Measurements from ENCODE around the gene CNTNAP4.

The CNTNAP4 gene

DNA sequence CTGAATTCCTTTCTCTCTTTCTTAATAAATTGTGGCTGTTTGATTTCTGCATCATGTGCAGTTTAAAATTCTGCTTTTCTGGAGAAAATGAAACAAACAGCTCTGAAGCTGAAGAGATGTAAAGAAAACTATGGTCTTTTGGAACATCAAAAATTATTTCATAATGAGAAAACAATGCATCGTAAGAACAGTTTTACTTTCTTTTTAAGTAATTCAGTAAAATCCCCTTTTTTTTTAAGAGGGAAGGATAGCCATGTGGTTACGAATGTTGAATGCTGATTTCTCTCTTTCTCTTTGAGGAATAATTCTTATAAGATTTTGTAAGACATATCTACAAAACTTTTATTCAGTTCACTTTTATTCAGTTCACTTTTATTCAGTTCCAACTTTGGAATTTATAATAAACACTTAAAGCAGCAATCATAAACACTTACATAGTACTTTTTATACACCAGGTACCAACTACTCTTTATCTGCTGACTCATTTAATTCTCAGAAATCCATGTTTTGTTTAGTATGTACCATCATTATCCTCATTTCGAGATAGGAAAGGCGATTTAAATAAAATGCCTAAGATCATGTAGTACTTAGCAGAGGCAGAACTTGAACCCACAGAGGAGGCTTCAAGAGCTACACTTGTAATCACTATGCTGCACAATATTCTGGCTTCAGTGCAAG is 26.6 kb downstream of the CNTNAP4 start:
- DNase-seq, result no peak

DNA sequence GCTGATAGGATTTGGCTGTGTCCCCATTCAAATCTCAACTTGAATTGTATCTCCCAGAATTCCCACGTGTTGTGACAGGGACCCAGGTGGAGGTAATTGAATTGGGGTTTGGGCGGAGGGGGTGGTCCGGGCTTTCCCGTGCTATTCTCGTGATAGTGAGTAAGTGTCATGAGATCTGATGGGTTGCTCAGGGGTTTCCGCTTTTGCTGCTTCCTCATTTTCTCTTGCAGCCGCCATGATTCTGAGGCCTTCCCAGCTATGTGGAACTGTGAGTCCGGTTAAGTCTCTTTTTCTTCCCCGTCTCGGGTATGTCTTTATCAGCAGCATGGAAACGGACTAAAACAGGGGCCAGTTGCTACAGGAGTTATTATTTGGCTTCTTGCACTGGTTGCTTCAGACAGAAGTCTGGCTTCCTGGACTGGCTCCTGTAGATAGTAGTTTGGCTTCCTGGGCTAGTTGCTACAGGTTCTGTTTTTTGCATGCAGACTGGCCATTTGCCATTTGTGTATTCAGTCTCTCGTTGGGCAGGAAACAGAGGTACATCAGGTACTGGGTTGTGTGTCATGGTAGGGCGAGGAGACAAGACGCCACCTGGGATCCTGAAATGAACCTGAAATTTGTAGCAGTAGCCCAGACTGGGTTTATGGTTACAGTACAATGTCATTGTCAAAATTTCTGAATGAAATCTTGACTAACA is 32.6 kb downstream of the CNTNAP4 start:
- DNase-seq, result no peak

DNA sequence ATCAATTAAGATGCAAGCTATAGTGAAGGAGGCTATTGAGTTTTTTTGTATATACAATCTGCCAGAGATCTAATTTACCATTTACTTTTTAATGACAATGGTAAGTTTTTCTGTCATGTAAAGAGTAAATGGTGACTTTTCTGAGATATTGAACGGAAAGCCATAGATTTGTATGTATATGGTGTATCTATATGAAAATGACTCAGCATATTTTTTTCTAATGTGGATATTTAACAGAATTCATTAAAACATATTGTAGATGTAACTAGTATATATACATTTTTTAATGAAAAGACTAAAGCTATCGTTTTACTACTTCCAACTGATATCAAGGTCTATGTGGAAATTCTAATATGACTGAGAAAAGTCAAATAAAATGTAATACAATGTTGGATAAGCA is 34.1 kb downstream of the CNTNAP4 start:
- no peak for DNase-seq

DNA sequence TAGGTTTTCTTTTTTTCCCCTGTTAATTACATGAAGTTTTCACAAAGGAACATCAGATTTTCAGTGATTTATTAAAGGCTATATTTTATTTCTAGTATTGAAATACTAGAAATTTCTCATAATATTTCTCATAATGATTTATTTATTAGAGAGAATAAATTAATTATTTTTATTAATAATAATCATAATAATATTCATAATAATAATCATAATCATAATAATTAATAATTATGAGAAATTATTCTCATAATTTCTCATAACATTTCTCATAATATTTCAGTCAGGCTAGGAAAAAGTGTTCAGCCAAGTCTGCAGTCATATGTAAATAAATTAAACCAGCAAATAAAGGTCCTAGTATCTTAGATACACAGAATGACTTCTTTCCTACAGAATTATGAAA is 41.4 kb downstream of the CNTNAP4 start:
- no peak for DNase-seq

DNA sequence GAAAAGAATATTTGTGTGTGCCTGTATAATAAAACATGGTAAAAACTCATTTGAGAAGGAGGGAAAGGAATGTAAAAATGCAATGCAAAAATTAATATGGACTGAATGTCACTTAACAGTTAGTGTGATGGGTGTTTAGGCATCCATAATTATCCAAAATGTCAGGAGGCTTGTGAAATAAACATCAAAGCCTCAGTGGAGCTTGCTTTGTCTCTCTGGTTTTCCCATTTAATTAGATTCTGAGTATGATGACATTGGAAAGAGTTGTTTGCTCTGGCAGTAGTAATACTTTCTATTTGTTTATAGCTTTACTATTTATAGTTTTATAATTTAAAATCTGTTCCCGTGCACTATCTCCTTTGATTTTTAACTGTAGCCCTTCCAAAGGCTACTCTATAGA is 51.9 kb downstream of the CNTNAP4 start:
- DNase-seq, result no peak

DNA sequence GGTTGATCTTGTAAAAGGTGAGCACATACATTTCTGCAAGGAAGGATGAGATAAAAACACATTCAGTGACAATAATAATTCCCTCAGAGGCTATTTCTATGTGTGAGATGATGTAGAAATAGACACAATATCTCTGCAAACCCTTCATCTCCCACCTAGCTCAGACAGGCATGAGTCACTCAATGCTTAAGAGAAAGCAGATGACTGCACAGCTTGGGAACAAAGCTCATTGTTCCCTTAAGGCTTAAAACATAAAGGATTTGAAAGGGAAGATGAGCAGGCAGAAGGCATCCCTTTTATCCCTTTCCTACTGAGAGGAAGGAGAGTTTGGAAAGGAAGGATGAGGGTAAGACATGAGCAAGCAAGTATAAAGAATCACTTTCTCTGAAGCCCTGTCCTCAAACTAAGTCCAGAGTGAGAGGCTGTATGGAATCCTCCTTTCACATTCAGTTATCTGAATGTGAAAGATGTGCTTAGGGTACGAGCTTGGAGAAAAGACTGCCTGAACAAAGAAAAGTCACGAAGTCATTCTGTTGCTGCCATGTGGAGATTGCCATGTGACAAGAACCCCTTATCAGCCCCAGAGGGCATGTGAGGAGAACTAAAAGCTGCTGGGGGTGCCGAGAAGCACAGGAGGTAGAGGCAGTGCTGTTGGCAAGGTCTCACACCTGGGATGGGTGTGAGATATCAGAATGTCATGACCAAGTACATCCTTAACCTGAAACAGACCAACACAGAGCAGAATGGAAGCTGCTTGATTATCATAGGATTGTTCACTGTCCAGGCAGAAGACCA is 58.2 kb downstream of the CNTNAP4 start:
- peak in 5 of 56 donors; percentile 2 to 44 (median 6) for DNase-seq

DNA sequence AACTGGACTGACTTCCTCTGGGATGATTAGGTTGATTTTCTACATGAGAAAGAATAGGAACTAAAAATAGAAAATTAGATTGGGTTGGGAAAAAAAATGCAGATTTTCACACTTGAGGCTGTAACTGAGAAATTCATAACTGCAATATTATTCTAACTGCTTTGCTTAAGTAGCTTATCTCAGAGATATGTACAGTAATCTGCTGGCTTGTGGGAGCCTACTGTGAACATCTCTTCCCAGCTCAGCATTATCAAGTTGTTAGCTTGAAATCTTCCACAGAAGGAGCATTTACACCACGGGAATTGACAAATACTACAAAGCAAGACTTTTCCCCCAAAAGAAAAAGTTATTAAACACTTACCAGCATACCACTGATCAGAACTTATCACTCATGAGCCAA is 58.9 kb downstream of the CNTNAP4 start:
- DNase-seq, result no peak

DNA sequence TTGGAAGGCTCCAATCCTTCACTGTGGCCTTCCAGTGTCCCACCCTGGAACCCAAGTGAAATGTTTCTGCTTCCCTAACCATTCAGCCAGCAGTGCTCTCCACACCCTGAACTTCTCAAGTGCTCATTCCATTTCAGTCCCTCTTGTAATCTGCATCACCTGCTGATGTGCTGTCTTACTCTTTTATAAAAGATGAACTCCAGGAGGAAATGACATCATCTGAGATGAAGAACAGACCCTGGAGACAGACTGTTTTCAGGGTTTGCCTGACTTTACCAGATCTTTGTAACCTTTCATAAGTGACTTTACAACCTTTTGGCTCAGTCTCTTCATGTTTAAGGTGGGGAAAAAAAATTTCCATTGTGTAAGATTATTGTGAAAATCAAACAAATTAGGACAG is 61.3 kb downstream of the CNTNAP4 start:
- DNase-seq, result no peak

DNA sequence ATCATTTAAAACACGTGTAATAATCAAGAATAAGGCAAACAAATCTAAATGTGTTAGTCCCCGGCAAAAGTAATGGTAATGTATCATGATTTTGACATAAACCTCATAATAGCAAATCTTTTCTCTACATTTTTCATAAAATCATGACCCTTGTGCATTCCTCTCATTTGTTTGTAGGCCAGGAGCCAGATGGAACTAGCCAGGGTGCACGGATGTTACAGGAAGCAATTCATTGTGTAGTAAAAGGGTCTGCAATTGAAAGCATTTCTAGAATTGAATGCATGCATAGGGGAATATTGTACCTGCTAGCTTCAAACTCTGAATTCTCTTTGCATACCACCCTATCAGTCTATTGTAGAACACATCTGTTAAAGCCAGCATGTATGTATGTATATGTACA is 66.6 kb downstream of the CNTNAP4 start:
- DNase-seq, result no peak

DNA sequence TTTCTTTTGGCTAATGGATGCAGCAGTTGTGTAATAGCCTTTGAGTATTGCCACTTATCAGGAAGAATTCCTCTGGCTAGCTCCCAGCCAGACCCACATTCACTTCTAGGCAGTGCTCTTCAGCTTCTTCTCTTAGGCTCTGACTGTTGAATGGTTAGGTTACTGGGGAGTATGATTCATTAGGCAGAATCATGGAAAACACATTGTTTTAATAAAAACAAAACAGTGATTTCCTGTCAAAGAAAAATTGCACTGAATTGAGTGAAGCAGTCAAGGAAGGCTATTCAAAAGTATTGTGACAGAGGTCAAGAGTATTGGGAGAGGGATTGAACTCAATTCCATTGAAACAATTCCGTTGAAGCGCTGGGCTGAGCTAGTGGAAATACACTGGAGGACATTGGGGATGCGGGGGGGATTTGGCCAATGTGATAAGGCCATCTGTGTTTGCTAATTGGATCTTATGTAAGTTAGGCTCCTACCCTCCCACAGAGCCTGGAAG is 68.0 kb downstream of the CNTNAP4 start:
- no peak for DNase-seq

DNA sequence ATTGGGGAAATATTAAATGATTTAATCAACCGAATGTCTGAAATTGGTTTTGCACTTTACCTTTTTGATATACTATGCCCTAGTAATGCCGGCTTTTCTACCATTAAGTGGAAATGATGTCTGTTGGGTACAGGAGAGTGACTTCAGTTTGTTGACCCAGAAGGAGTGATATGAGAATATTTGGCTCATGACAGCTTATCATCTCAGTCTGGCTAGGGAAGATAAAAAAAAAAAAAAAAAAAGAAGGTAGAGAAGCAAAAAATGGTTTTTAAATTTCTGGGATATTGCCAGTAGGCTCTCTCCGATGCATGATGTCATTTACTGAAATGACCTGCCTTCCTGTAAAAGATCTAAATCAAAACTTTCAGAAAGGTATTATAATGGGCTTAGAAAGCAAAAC is 69.0 kb downstream of the CNTNAP4 start:
- no peak for DNase-seq

DNA sequence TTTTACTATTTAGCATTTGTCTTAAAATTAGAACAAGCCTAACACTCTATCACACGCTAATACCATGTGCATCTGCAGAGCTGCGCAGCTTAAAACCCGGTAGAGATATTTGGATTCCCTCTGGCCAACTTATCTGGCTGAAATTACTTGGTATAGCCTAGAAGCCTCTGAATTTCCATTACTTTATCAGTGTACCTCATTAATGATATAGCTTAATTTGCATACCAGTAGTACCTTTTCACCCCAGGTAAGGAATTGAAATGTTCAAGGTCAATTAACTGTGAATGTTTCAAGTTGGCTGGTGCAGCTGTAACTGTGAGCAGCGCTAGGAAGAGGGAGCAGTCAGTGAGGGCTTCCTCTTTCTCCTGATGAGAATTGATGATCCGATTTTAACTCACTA is 74.2 kb downstream of the CNTNAP4 start:
- no peak for DNase-seq

DNA sequence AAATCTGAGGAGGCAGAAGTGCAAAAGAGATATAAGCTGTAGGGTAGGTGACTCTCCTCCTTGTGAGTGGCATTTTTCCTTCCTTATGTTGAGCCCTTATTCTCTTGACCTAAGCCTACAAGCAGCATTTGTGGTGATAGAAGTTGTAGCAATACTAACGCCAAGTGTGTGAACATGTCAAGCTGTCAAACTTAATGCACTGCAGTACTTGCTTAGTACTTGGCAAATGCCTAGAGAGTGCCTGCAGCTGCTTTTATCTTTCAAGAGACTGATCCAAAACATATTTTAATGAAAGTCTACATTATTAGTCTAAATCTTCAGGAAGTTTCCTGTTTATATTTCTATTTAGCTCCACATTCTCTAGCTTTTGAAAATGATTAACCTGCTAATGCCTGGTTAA is 83.2 kb downstream of the CNTNAP4 start:
- DNase-seq, result no peak

DNA sequence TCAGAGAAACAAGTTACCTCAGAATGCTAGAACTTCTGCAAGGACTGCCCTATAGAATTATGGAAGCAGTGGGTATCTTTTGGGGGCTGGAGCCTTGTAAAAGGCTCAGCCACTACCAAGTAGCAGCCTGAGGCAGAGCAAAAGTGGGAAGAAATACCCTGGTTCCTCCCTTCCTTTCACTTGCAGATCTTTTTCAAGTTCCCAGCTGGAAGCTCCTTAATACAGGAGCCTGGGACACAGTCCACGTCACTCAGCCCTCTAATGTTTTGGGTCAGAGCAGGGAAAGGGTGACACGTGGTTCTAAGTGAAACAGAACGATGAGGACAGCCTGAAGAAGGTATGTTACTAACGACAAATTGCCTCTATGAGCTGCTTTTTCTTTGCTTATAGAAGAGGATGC is 93.1 kb downstream of the CNTNAP4 start:
- no peak for DNase-seq

DNA sequence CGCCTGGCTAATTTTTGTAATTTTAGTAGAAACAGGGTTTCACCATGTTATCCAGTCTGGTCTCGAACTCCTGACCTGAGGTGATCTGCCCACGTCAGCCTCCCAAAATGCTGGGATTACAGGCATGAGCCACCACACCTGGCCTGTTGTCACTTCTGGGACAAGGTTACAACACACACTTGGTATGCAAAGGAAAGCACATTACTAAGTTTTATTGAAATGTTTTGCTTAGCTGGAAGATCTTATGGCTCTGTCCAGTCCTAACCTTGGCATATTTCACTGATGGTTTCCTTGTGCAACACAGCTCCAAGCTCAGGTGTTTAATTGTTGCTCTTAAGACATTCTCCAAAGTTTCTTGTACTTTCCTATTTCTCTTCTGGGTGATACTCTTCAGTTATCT is 94.2 kb downstream of the CNTNAP4 start:
- no peak for DNase-seq

DNA sequence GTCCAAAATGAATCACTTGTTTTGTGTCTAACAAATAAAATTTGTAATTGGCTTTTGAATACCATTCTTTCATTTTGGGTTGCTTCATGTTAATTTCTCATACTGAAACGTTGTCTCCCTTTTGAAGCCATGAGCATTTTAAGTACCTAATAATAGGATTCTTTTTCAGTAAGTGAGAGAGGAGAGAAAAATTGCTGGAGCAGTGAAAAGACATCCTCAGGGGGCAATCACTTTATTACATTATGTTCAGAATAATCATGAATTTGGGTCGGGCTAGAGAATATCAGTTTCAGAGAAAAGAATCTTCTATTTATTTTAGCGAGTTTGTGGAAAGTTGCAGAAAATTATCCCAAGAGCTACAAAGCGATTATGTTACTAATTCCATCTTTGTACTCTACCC is 96.8 kb downstream of the CNTNAP4 start:
- DNase-seq, result no peak

DNA sequence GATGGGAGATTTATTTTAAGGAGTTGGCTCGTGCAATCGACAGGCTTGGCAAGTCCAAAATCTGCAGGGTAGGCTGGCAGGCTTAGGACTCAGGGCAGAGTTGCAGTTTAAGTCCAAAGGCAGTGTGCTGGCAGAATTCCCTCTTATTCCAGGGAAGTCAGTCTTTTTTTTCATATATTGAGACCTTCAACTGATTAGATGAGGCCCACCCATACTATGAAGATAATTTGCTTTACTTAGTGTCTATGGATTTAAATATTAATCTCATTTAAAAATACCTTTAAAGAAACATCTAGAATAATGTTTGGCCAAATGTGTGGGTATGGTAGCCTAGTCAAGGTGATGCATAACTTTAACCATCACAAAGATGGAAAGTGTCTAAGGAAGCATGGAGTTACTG is 99.8 kb downstream of the CNTNAP4 start:
- DNase-seq, result no peak

DNA sequence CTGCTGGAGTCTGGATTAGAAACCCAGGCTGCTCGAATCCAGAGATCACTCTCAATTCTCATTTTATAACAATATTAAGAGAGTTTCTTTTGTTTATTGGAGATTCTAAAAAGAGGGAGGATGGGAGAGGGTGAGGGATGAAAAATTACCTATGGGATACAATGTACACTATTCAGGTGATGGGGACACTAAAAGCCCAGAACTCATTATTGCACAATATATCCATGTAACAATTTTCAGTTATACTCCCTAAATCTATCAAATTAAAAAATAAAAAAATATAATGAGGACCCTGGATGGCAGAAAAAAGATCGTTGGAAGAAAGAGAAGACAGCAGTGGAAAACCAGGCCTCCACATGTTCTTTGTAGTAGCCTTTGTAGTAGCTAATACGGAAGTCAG is 100.8 kb downstream of the CNTNAP4 start:
- DNase-seq, result no peak

DNA sequence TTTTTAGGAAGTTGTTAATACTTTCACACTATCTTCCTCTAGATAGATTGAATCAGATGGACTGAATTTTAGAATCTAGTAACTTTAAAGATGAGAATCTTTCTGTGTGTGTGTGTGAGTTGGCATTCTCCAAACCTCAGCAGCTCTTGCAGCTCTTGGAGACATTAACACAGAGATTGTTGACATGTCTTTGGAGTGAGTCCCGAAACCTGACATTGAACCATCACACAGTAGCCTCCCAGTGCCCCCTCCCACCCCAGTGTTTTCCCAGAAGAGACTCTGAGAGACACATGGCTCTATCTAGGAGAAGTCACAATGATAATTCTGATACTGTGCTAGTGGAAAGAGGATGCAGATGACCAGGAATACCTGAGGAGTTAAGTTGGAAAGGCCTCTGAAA is 103.9 kb downstream of the CNTNAP4 start:
- DNase-seq, result no peak

DNA sequence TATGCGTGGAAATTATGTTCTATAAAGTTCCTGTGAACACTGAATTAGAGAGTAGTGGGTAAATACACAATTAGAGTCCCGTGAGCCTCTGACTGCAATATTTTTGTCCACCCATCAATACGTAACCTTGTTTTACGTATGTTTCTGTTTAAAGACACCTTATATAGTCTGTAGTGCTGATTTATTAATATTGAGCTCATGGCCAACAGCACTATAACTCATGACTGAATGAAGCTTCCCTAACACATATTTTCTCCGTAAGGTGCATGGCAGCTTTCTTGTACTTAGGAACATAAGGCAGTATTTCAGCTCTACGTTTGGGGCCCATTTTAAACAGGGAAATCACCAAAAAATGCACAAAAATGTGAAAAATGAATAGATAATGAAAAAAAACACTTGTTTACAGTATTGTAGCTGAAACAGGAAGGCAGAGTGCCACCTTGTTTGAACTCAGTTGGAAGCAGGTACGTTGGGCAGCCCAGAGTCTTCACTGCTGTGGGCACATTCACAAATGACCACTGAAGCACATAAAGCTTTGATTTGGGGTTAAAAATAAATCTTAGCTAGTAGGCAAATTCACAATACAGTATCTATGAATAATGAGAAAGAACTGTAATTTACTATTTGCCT is 108.5 kb downstream of the CNTNAP4 start:
- no peak for DNase-seq

DNA sequence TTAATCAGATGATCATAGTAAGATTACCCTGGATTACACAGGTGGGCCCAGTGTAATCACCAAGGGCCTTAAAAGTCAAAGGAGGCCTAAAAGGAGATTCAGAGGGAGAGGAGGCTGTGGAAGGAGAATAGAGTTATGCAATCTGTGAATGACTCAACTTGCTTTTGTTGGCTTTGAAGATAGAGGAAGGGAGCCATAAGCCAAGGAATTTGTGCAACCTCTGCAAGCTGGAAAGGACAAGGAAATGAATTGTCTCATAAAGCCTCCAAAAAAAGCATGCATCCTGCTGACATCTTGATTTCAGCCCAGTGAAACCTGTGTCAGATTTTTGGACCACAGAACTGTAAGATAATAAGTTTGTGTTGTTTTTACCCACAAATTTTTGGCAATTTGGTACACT is 109.6 kb downstream of the CNTNAP4 start:
- DNase-seq, result no peak

DNA sequence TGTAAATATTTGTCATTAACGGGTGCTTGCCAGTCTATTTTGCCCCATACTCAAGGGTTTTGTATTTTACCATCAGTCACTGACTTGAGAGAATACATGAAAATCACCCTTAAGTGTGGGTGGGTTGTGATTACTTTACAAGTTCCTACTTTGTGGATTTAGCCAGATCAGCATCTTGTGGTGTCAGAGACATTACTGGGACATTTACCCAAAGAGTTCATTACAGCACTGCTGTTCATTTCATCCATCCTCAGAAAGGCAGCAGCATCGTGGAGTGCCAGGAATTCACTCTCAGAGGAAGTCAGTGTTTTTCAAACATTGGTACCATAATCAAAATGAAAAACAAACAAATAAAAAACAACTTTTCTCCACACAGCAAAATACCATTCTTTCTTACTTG is 110.8 kb downstream of the CNTNAP4 start:
- DNase-seq, result no peak

Measured in nucleus accumbens (tissue), 56 donors.